Measurements from ENCODE around the gene USP20.

The USP20 gene

GRCh38 chr9:129874261-129875101 lies 39.2 kb downstream of the USP20 start:
- no peak for DNase-seq (ENCODE audit: low read depth, low spot score)

GRCh38 chr9:129875181-129875611 lies 39.9 kb downstream of the USP20 start:
- no peak for DNase-seq (ENCODE audit: low read depth, low spot score)

GRCh38 chr9:129875687-129876395 lies 40.6 kb downstream of the USP20 start:
- no peak for DNase-seq (ENCODE audit: low read depth, low spot score)

GRCh38 chr9:129876815-129877214 lies 41.6 kb downstream of the USP20 start:
- DNase-seq (ENCODE audit: low read depth, low spot score), result no peak

- no peak for DNase-seq (ENCODE audit: low read depth, low spot score)
Observed at GRCh38 chr9:129878291-129878690, 43.0 kb downstream of the USP20 start.

- DNase-seq (ENCODE audit: low read depth, low spot score), result no peak
Observed at GRCh38 chr9:129879103-129879699, 43.9 kb downstream of the USP20 start.

- no peak for DNase-seq (ENCODE audit: low read depth, low spot score)
Observed at GRCh38 chr9:129879991-129880653, 44.9 kb downstream of the USP20 start.

GRCh38 chr9:129880654-129881546 lies 45.6 kb downstream of the USP20 start:
- no peak for DNase-seq (ENCODE audit: low read depth, low spot score)

GRCh38 chr9:129881547-129882324 lies 46.5 kb downstream of the USP20 start:
- no peak for DNase-seq (ENCODE audit: low read depth, low spot score)

- DNase-seq (ENCODE audit: low read depth, low spot score), result peak; percentile 91
Observed at GRCh38 chr9:129884220-129885017, 49.2 kb downstream of the USP20 start.

- no peak for DNase-seq (ENCODE audit: low read depth, low spot score)
Observed at GRCh38 chr9:129885018-129885669, 49.9 kb downstream of the USP20 start.

GRCh38 chr9:129885670-129886106 lies 50.4 kb downstream of the USP20 start:
- peak; percentile 85 for DNase-seq (ENCODE audit: low read depth, low spot score)

- DNase-seq (ENCODE audit: low read depth, low spot score), result no peak
Observed at GRCh38 chr9:129886226-129887174, 51.2 kb downstream of the USP20 start.

GRCh38 chr9:129887334-129888292 lies 52.4 kb downstream of the USP20 start:
- DNase-seq (ENCODE audit: low read depth, low spot score), result no peak

GRCh38 chr9:129888293-129889121 lies 53.2 kb downstream of the USP20 start:
- peak; percentile 82 for DNase-seq (ENCODE audit: low read depth, low spot score)

All from activated naive CD8-positive, alpha-beta T cell treated with anti-CD3 and anti-CD28 coated beads, Interleukin-2, amount 50 U/mL, for 16 hours (primary cell).